ENCODE results near the gene ATP5F1D. TPM values are rescaled to one million over a fixed set of nuclear protein-coding genes. Genes with fewer than 3 reads are reported as not detected.

Gene ATP5F1D
- total RNA-seq, 4 donors from 2014 or later = 47.9 to 118 (median 66.1) TPM

DNA sequence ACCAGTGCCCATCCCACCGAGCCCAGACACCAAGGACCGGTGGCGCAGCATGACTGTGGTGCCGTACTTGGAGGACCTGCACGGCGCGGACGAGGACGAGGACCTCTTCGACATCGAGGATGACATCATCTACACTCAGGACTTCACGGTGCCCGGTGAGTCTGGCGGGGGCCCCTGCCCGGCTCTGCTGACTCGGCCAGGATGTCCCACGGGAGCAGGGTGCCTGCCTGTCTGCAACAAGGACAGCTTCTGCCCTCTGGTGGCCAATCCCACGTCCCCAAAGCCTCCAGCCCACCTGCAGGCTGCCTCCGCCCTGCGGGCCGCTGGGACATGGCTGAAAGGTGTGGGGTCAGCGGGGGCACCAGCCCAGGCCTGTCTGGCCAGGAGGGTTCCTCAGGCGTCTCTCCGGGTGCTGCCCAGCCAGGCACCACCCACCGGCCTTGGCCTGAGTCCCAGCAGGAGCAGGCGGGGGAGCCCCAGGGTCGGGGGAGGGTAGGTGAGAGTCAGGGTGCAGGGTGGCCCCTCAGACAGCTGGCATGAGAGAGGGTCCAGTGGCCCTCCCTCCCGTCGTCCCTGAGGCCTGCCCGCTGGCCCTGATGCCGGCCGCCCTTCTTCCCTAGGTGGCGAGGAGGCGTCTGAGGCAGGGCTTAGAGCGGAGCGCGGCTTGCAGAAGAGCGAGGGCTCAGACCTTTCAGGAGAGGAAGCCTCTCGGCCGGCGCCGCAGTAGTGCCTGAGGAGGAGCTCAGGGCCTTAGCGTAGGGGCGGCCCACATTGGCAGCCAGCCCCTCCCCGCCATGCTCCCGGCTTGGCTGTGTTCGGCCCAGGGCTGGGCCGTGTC, 18.3 kb upstream of the ATP5F1D start:
- TF ChIP-seq, protein P1, sequence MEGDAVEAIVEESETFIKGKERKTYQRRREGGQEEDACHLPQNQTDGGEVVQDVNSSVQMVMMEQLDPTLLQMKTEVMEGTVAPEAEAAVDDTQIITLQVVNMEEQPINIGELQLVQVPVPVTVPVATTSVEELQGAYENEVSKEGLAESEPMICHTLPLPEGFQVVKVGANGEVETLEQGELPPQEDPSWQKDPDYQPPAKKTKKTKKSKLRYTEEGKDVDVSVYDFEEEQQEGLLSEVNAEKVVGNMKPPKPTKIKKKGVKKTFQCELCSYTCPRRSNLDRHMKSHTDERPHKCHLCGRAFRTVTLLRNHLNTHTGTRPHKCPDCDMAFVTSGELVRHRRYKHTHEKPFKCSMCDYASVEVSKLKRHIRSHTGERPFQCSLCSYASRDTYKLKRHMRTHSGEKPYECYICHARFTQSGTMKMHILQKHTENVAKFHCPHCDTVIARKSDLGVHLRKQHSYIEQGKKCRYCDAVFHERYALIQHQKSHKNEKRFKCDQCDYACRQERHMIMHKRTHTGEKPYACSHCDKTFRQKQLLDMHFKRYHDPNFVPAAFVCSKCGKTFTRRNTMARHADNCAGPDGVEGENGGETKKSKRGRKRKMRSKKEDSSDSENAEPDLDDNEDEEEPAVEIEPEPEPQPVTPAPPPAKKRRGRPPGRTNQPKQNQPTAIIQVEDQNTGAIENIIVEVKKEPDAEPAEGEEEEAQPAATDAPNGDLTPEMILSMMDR (IDR thresholded peaks at IDR 0.05; ENCODE audit: low read depth) = no peak

DNA sequence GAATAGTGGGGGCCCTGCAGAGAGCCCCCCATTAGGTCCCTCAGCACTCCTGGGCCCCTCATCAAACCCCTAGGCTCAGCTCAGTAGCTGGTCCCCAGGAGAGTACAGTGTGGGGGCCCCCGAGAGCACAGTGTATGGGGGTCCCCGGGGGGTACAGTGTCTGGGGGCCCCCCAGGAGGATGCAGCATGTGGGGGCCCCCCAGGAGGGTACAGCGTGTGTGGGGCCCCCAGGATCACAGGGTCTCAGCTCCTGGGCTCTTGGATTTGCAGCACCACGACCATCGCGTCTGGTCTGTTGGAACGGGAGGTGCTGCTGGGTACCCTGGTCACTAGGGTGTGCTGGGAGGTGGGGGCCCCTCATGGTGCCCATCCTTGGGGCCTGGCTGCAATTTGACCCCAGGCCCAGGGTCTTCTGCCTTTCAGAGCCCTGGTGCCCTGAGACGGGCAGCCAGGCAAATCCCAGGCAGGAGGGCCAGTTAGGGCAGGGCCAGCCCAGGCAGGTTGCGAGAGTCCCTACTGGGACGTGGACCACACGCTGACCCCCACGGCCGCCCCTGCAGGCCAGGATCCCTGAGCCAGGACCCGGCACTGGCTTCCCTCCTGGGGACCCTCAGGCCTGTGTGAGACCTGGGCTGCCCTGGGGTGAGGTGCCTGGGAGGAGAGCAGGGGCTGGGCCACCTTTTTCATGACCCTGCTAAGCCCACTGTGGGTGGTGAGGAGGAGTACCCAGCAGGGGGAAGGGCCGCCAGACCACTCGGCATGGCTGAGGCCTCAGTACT, 17.3 kb upstream of the ATP5F1D start:
- TF ChIP-seq, protein P1 (IDR thresholded peaks at IDR 0.05; ENCODE audit: low read depth) = no peak

DNA sequence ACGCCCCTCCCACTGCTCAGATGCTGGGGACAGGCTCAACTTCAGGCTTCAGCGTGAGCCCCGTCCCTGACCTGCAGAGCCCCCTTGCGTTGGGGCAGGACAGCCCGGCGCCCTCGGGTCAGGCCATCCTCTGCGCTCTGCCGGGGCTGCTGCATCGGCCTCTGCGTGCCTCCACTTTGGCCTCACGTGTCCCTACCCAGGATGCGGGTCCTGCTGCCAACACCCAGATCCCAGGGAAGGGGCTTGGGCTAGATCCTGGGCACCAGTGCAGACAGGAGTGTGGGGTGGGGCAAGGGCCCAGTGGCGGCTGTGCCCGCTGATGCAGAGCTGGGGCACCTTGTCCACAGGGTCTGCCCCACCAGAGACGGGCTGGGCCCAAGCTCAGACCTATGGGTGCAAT, 16.7 kb upstream of the ATP5F1D start:
- TF ChIP-seq, protein P1 (IDR thresholded peaks at IDR 0.05; ENCODE audit: low read depth) = no peak

DNA sequence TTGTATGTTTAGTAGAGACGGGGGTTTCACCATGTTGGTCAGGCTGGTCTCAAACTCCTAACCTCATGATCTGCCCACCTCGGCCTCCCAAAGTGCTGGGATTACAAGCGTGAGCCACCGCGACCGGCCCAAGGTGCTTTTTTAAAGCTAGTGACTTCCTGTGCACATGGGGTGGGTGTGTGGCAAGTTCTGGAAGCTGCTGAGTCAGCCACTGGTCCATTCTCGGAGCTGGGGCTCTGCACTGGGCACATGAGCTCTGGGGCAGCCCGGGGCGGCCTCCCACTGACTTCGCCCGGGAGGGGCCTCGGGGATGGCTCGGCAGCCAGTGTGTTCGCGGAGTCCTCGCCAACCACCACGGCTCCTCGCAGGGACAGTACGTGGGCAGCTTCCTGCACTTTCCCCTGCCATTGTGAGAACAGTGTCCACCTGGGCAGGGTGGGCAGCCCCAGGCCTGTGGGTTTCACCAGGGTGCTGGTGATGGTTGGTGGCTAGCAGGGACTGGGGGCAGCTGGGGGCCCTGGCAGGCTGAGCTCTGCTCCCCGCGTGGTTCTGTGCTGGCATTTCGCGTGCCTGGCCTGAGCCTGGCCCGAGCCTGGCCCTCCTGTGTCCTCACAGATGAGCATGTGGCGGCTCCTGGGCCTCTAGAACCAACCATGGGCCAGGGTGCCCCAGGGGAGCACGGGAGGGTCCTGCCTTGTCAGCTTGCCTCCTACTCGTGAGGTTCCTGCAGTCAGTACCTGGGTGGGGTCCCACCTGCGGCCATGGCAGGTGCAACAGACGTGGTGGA, 15.9 kb upstream of the ATP5F1D start:
- TF ChIP-seq, protein P1 (IDR thresholded peaks at IDR 0.05; ENCODE audit: low read depth) = no peak

DNA sequence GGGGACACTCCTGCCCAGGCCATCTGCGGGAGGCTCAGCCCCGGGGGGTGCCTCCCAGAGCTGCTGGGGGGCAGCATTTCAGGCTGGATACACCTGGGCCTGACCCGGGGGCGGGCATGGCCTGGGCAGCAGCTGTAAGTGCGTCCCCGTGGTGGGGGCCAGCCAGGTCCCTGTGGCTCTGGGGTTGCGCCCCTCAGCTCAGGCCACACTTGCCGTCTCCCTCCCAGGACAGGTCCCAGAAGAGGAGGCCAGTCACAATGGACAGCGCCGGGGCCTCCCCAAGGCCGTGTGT, 15.4 kb upstream of the ATP5F1D start:
- TF ChIP-seq, protein P1 (IDR thresholded peaks at IDR 0.05; ENCODE audit: low read depth) = no peak

DNA sequence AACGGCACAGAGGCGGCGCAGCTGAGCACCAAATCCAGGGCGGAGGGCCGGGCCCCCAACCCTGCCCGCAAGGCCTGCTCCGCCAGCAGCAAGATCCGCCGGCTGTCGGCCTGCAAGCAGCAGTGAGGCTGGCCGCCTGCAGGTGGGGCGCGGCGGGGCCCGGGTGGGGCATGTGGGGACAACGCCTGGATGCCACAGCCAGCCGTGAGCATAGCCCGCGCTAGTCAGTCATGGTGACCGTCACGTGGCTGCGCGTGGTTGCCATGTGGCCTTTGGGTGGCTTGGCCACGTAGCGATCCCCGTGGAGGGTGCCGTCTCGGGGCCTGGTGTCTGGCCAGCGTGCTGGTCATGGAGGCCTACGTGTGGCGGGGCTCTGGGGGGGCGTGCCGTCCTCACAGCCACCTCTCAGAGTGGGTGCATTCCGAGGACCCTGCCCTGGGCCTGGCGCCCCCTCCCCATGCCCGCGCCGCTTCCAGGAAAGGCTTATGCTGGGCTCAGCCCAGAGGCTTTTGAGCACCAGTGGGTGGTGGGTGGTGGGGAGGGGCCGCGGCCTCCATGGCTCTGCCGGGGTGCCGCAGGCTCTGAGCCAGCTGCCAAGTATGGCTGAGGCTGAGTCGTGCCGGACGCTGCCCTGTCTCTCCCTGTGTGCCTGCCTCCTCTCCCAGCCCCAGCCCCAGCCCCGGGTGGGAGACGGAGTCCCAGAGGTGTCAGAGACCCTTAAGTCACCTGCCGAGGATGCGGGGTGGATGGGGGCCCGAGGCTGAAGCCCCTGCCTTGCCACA, 14.8 kb upstream of the ATP5F1D start:
- TF ChIP-seq, protein P1 (IDR thresholded peaks at IDR 0.05; ENCODE audit: low read depth) = no peak
